Esophagus muscularis mucosa (tissue), 4 donors: ENCODE results near the gene DAAM1. TPM values are rescaled to one million over a fixed set of nuclear protein-coding genes. Genes with fewer than 3 reads are reported as not detected.
A peak's percentile ranks its signal among the peaks of the same experiment; 100 is the strongest.

Source experiments
- DNase-seq: peaks from one replicate; pipeline ENCODE4 v3.0.0-alpha.2; 2017; ENCODE audit errors: extremely low spot score
- H3K27ac ChIP-seq, 4 donors: fragments of 200-600 bp; sonication (generic); replicated peaks in 1 of 4; 1 replicate in 3 of 4; 2 replicates in 1 of 4; pipeline ENCODE4 v1.5.1; 2016 to 2019; ENCODE audit warnings: mild to moderate bottlenecking in 1 of 4
- H3K27me3 ChIP-seq, 4 donors: fragments of 200-600 bp; sonication (generic); one replicate each; pipeline versions ENCODE4 v1.5.1 to v1.6.0; 2016 to 2019
- H3K36me3 ChIP-seq, 4 donors: fragments of 200-600 bp; sonication (generic); one replicate each; pipeline ENCODE4 v1.5.1; 2016 to 2019
- H3K4me1 ChIP-seq, 4 donors: fragments of 200-600 bp; sonication (generic); one replicate each; pipeline ENCODE4 v1.5.1; 2016 to 2019
- H3K4me3 ChIP-seq, 4 donors: fragments of 200-600 bp; sonication (generic); 1 replicate in 2 of 4; 2 replicates in 2 of 4; pipeline ENCODE4 v1.5.1; 2016 to 2019; ENCODE audit warnings: mild to moderate bottlenecking in 4 of 4, moderate library complexity in 1 of 4
- H3K9me3 ChIP-seq, 4 donors: fragments of 200-600 bp; sonication (generic); 1 replicate in 3 of 4; 2 replicates in 1 of 4; pipeline ENCODE4 v1.5.1; 2016 to 2019
- CTCF ChIP-seq, 3 experiments: fragments of 200-600 bp in 2 of 3; fragments of 450-650 bp in 1 of 3; sonication (generic) in 2 of 3; IDR thresholded peaks; one replicate each; pipeline ENCODE4 v1.5.1; 2017 to 2019; ENCODE audit warnings: antibody characterized with exemption in 3 of 3, mild to moderate bottlenecking in 2 of 3, moderate library complexity in 1 of 3
- EP300 ChIP-seq: sonication (generic); formaldehyde crosslinking; IDR thresholded peaks from one replicate; pipeline ENCODE4 v1.6.1; 2017; ENCODE audit warnings: antibody characterized with exemption
- POLR2A ChIP-seq: fragments of 450-650 bp; IDR thresholded peaks from one replicate; pipeline ENCODE4 v1.6.1; 2017; ENCODE audit warnings: antibody characterized with exemption, moderate library complexity, mild to moderate bottlenecking, low read depth
- POLR2AphosphoS5 ChIP-seq, 2 donors: sonication (generic); formaldehyde crosslinking; IDR thresholded peaks; one replicate each; pipeline ENCODE4 v1.6.1; 2017; ENCODE audit warnings: antibody characterized with exemption in 2 of 2
- WGBS: methylation state at CpG from one replicate; pipeline ENCODE4 v1.1.5; 2018; 5-methylcytosine and 5-hydroxymethylcytosine counted together
- intact Hi-C: fragments of 100-400 bp; cut with DNase I; formaldehyde crosslinking; loops from one replicate; pipeline ENCODE4 v1.15.1; 2023
- total RNA-seq, 4 donors: library from RNA; depleted of rRNA; stranded (reverse); fragments of >200 nt; gene quantifications; one replicate each; pipeline versions ENCODE4 v1.1.0 to v1.2.1, GENCODE V29; 2016

DAAM1 gene
- total RNA-seq, 4 donors from 2014 or later: 64.3 to 110 (median 72.5) TPM

GRCh38 chr14:59377491-59377890 is 189.0 kb downstream of the DAAM1 start:
- intact Hi-C loops: loop anchor here (5.0 kb wide), 1 partner anchor 45 kb away; no protein-coding TSS in a partner anchor
- 80% methylated on average over 3 of the region's 3 CpGs for WGBS
- no peak for TF ChIP-seq POLR2AphosphoS5 (IDR thresholded peaks at IDR 0.05)
- no peak for TF ChIP-seq POLR2A
- TF ChIP-seq EP300: no peak
- no peak for TF ChIP-seq CTCF (IDR thresholded peaks at IDR 0.05)

GRCh38 chr14:59377991-59378601 is 189.6 kb downstream of the DAAM1 start:
- TF ChIP-seq EP300: peak; percentile 81
- no peak for TF ChIP-seq POLR2A
- peak overlapping the region; percentile 75 to 87 (median 78) for H3K27ac ChIP-seq
- intact Hi-C loops: loop anchor here (5.0 kb wide), 1 partner anchor 44 kb away; no protein-coding TSS in a partner anchor

More at GRCh38 chr14:59377491-59377890, 189.0 kb downstream of the DAAM1 start:
- H3K27me3 ChIP-seq: no peaks in the 10 kb centered on the region
- peaks cover 10 to 42% (median 38%) of the 10 kb centered on the region in 4 donors for H3K4me1 ChIP-seq
- peak overlapping the region; percentile 75 to 87 (median 78) for H3K27ac ChIP-seq
- H3K4me3 ChIP-seq: no peak overlapping the region
- no peaks in the 10 kb centered on the region for H3K9me3 ChIP-seq
- no peaks in the 10 kb centered on the region for H3K36me3 ChIP-seq
- no peak for DNase-seq

GRCh38 chr14:59389936-59390335 is 201.5 kb downstream of the DAAM1 start:
- Histone ChIP-seq H3K27me3 (no peaks in the 10 kb centered on the region), H3K4me3 (no peak overlapping the region), H3K36me3 (no peaks in the 10 kb centered on the region), H3K27ac (no peak overlapping the region), H3K9me3 (no peaks in the 10 kb centered on the region), H3K4me1 (no peaks in the 10 kb centered on the region)
- 97% methylated on average over 1 of the region's 1 CpG for WGBS
- intact Hi-C loops: no loop called here
- no peak for DNase-seq
- no peak for TF ChIP-seq CTCF (IDR thresholded peaks at IDR 0.05)
- no peak for TF ChIP-seq EP300
- no peak for TF ChIP-seq POLR2AphosphoS5 (IDR thresholded peaks at IDR 0.05)
- no peak for TF ChIP-seq POLR2A

More at GRCh38 chr14:59377991-59378601, 189.6 kb downstream of the DAAM1 start:
- Histone ChIP-seq H3K36me3 (no peaks in the 10 kb centered on the region), H3K4me3 (no peak overlapping the region), H3K4me1 (peaks cover 9 to 42% (median 38%) of the 10 kb centered on the region in 4 donors), H3K27me3 (no peaks in the 10 kb centered on the region), H3K9me3 (no peaks in the 10 kb centered on the region)
- DNase-seq: no peak
- WGBS: 52% methylated on average over 8 of the region's 9 CpGs

GRCh38 chr14:59391388-59391787 is 202.9 kb downstream of the DAAM1 start:
- Histone ChIP-seq H3K27me3 (no peaks in the 10 kb centered on the region), H3K9me3 (no peaks in the 10 kb centered on the region), H3K4me1 (no peaks in the 10 kb centered on the region), H3K36me3 (no peaks in the 10 kb centered on the region), H3K4me3 (no peak overlapping the region), H3K27ac (no peak overlapping the region)
- no peak for DNase-seq
- intact Hi-C loops: no loop called here
- WGBS: 98% methylated on average over 2 of the region's 2 CpGs
- TF ChIP-seq EP300 (no peak), POLR2A (no peak), POLR2AphosphoS5 (IDR thresholded peaks at IDR 0.05) (no peak), CTCF (IDR thresholded peaks at IDR 0.05) (no peak)

- no peaks in the 10 kb centered on the region for H3K9me3 ChIP-seq
- TF ChIP-seq EP300 (no peak), POLR2A (no peak), CTCF (IDR thresholded peaks at IDR 0.05) (no peak), POLR2AphosphoS5 (IDR thresholded peaks at IDR 0.05) (no peak)
- no peaks in the 10 kb centered on the region for H3K27me3 ChIP-seq
- intact Hi-C loops: no loop called here
- no peaks in the 10 kb centered on the region for H3K36me3 ChIP-seq
- H3K4me3 ChIP-seq: no peak overlapping the region
- H3K27ac ChIP-seq: no peak overlapping the region
- whole genome bisulfite sequencing: 86% methylated on average over 4 of the region's 4 CpGs
- no peak for DNase-seq
- H3K4me1 ChIP-seq: no peaks in the 10 kb centered on the region
Observed at GRCh38 chr14:59394268-59394667, 205.8 kb downstream of the DAAM1 start.
